Measurements from ENCODE around the gene HEATR5A. TPM values are rescaled to one million over a fixed set of nuclear protein-coding genes. Genes with fewer than 3 reads are reported as not detected.

HEATR5A gene
- total and polyA plus RNA-seq, 9 of the 15 experiments (the other 6 are each of a cell fraction or from before 2014, with no cell fraction given): 8.0 to 50.9 (median 23.0) TPM

DNA sequence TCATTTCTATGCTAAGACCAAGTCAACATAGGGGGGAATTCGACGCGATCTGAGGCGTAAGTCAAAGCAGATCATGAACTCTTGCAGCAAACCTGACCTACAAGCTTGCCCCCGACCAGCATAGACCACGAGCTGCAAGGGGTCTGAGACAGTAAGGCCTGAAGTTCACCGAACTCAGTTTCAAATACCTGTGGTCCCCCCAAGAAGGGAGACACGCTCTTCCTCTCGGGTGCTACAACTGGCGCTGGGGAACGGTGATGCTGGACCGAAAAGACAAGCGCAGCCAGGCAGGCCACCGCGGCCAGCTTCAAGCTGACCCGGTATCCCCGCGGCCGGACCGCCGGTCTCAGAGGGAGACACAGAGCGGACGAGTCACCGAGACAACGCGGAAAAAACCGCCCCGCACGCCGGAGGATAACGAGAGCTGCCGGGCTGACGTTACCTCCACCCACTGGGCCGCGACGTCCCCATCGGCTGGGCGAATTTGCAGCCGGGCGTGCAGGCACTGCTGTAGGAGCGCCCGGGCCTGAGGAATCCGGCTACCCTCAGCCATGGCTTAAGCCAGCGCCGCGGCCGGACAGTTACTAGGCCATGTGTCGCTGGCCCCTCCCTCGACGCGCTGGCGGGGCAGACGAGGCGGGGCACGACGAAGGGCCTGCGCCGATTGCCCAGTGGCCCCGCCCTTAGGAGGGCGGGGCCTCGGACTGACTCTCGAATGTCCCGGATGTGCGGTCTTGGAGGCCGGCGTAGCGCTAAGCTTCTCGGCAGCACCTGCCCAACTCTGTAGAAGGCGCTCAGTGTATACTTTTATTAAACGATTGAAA lies 36.7 kb upstream of the HEATR5A start, which contains the start of gene DTD2 (continued):
- TF ChIP-seq ZKSCAN1 (IDR thresholded peaks at IDR 0.05; ENCODE audit: low read depth, low read length) (no peak), MYNN (IDR thresholded peaks at IDR 0.05) (0 out of 2 replicates have a peak, but pooled peaks have one; percentile 20), MYNN (CRISPR knock-in tag; IDR thresholded peaks at IDR 0.05) (no peak), EHMT2 (IDR thresholded peaks at IDR 0.05) (no peak), TOE1 (IDR thresholded peaks at IDR 0.05; ENCODE audit: borderline replicate concordance) (no peak), TOE1 (CRISPR knock-in tag; IDR thresholded peaks at IDR 0.05; ENCODE audit: borderline replicate concordance, low read depth) (no peak), U2AF2 (optimal IDR thresholded peaks at IDR 0.05; ENCODE audit: low read depth, low read length) (no peak), GATAD2B (IDR thresholded peaks at IDR 0.05; ENCODE audit: borderline replicate concordance) (no peak), SREBF1 (IDR thresholded peaks at IDR 0.05; ENCODE audit: borderline replicate concordance, low read depth, low read length) (no peak), BRCA1 (IDR thresholded peaks at IDR 0.05) (no peak), BRCA1 (CRISPR knock-in tag; IDR thresholded peaks at IDR 0.05) (no peak), FOXM1 (IDR thresholded peaks at IDR 0.05; ENCODE audit: low read depth) (no peak), FOXM1 (CRISPR knock-in tag; IDR thresholded peaks at IDR 0.05; ENCODE audit: low read depth) (no peak), ZKSCAN3 (CRISPR knock-in tag; IDR thresholded peaks at IDR 0.05) (no peak), HEY1 (CRISPR knock-in tag; IDR thresholded peaks at IDR 0.05; ENCODE audit: borderline replicate concordance) (no peak), POLR3A (IDR thresholded peaks at IDR 0.05; ENCODE audit: borderline replicate concordance, extremely low read depth, insufficient read depth, insufficient read length) (no peak), ZNF253 (CRISPR knock-in tag; conservative IDR thresholded peaks at IDR 0.05) (no peak), HMG20A (CRISPR knock-in tag; conservative IDR thresholded peaks at IDR 0.05) (no peak), DIDO1 (tag; IDR thresholded peaks at IDR 0.05; ENCODE audit: low read depth) (no peak), GATAD2A (IDR thresholded peaks at IDR 0.05) (0 out of 2 replicates have a peak, but pooled peaks have one; percentile 22), ZNF121 (CRISPR knock-in tag; conservative IDR thresholded peaks at IDR 0.05) (no peak), TARDBP (IDR thresholded peaks at IDR 0.05) (no peak)
- TF ChIP-seq, protein P1, sequence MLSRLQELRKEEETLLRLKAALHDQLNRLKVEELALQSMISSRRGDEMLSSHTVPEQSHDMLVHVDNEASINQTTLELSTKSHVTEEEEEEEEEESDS (CRISPR knock-in tag; IDR thresholded peaks at IDR 0.05): no peak
- TF ChIP-seq, protein P2, sequence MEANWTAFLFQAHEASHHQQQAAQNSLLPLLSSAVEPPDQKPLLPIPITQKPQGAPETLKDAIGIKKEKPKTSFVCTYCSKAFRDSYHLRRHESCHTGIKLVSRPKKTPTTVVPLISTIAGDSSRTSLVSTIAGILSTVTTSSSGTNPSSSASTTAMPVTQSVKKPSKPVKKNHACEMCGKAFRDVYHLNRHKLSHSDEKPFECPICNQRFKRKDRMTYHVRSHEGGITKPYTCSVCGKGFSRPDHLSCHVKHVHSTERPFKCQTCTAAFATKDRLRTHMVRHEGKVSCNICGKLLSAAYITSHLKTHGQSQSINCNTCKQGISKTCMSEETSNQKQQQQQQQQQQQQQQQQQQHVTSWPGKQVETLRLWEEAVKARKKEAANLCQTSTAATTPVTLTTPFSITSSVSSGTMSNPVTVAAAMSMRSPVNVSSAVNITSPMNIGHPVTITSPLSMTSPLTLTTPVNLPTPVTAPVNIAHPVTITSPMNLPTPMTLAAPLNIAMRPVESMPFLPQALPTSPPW (CRISPR knock-in tag; IDR thresholded peaks at IDR 0.05): peak; percentile 90
- TF ChIP-seq, protein P3, sequence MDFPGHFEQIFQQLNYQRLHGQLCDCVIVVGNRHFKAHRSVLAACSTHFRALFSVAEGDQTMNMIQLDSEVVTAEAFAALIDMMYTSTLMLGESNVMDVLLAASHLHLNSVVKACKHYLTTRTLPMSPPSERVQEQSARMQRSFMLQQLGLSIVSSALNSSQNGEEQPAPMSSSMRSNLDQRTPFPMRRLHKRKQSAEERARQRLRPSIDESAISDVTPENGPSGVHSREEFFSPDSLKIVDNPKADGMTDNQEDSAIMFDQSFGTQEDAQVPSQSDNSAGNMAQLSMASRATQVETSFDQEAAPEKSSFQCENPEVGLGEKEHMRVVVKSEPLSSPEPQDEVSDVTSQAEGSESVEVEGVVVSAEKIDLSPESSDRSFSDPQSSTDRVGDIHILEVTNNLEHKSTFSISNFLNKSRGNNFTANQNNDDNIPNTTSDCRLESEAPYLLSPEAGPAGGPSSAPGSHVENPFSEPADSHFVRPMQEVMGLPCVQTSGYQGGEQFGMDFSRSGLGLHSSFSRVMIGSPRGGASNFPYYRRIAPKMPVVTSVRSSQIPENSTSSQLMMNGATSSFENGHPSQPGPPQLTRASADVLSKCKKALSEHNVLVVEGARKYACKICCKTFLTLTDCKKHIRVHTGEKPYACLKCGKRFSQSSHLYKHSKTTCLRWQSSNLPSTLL (IDR thresholded peaks at IDR 0.05): no peak
- TF ChIP-seq, protein P4, sequence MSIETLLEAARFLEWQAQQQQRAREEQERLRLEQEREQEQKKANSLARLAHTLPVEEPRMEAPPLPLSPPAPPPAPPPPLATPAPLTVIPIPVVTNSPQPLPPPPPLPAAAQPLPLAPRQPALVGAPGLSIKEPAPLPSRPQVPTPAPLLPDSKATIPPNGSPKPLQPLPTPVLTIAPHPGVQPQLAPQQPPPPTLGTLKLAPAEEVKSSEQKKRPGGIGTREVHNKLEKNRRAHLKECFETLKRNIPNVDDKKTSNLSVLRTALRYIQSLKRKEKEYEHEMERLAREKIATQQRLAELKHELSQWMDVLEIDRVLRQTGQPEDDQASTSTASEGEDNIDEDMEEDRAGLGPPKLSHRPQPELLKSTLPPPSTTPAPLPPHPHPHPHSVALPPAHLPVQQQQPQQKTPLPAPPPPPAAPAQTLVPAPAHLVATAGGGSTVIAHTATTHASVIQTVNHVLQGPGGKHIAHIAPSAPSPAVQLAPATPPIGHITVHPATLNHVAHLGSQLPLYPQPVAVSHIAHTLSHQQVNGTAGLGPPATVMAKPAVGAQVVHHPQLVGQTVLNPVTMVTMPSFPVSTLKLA (conservative IDR thresholded peaks at IDR 0.05): peak; percentile 81 to 92
